Uterus (tissue), 4 donors: ENCODE measurements around the gene INPP5K. TPM values are rescaled to one million over a fixed set of nuclear protein-coding genes. Genes with fewer than 3 reads are reported as not detected.

Source experiments
- DNase-seq, 2 donors: peaks; one replicate each; pipeline ENCODE4 v3.0.0-alpha.2; 2019 to 2020
- H3K27ac ChIP-seq, 2 donors: fragments of 200-600 bp; sonication (generic); 1 replicate in 1 of 2; 2 replicates in 1 of 2; pipeline ENCODE4 v1.5.1; 2016 to 2018
- H3K27me3 ChIP-seq, 2 donors: fragments of 200-600 bp; sonication (generic); one replicate each; pipeline ENCODE4 v1.5.1; 2018 to 2019; ENCODE audit warnings: control low read depth in 1 of 2
- H3K36me3 ChIP-seq, 2 donors: fragments of 200-600 bp; sonication (generic); one replicate each; pipeline ENCODE4 v1.5.1; 2019; ENCODE audit warnings: control low read depth in 1 of 2
- H3K4me1 ChIP-seq, 2 donors: fragments of 200-600 bp; sonication (generic); one replicate each; pipeline ENCODE4 v1.5.1; 2018 to 2019; ENCODE audit warnings: control low read depth in 1 of 2
- H3K4me3 ChIP-seq, 2 donors: fragments of 200-600 bp; sonication (generic); 1 replicate in 1 of 2; 2 replicates in 1 of 2; pipeline ENCODE4 v1.5.1; 2018 to 2019; ENCODE audit warnings: mild to moderate bottlenecking in 1 of 2
- H3K9me3 ChIP-seq, 2 donors: fragments of 200-600 bp; sonication (generic); one replicate each; pipeline ENCODE4 v1.5.1; 2019; ENCODE audit warnings: control low read depth in 1 of 2
- POLR2A ChIP-seq, 2 donors: fragments of 450-650 bp; IDR thresholded peaks; one replicate each; pipeline ENCODE4 v1.6.1; 2016; ENCODE audit warnings: antibody characterized with exemption in 2 of 2, mild to moderate bottlenecking in 1 of 2, moderate library complexity in 1 of 2
- intact Hi-C: fragments of 100-400 bp; cut with DNase I; formaldehyde crosslinking; loops from one replicate; pipeline ENCODE4 v1.15.1; 2023; ENCODE audit warnings: low total_unique reads
- total RNA-seq, 4 donors: library from RNA; depleted of rRNA in 3 of 4; stranded (reverse); fragments of >200 nt in 3 of 4; gene quantifications; one replicate each; pipeline versions ENCODE4 v1.1.0 to v1.2.4, GENCODE V29; 2014 to 2023
- TF ChIP-seq, protein P1 (sequence below), 4 experiments: fragments of 200-600 bp in 2 of 4; fragments of 450-650 bp in 2 of 4; sonication (generic) in 2 of 4; IDR thresholded peaks; one replicate each; pipeline ENCODE4 v1.5.1; 2016 to 2019; ENCODE audit warnings: antibody characterized with exemption in 4 of 4, mild to moderate bottlenecking in 2 of 4, moderate library complexity in 1 of 4
- donor health status: DM: yes; HTN: yes; CAD: no.

Gene INPP5K
- total RNA-seq, 4 donors from 2014 or later = 14.1 to 49.3 (median 31.4) TPM

GRCh38 chr17:1558401-1558800 lies 42.0 kb upstream of the INPP5K start:
- Histone ChIP-seq H3K27me3 (no peaks in the 10 kb centered on the region), H3K9me3 (no peaks in the 10 kb centered on the region), H3K36me3 (no peaks in the 10 kb centered on the region), H3K4me3 (no peak overlapping the region), H3K27ac (no peak overlapping the region), H3K4me1 (peaks cover 0 to 24% of the 10 kb centered on the region in 2 donors)
- DNase-seq = no peak
- intact Hi-C loops = no loop called here
- TF ChIP-seq, protein P1, sequence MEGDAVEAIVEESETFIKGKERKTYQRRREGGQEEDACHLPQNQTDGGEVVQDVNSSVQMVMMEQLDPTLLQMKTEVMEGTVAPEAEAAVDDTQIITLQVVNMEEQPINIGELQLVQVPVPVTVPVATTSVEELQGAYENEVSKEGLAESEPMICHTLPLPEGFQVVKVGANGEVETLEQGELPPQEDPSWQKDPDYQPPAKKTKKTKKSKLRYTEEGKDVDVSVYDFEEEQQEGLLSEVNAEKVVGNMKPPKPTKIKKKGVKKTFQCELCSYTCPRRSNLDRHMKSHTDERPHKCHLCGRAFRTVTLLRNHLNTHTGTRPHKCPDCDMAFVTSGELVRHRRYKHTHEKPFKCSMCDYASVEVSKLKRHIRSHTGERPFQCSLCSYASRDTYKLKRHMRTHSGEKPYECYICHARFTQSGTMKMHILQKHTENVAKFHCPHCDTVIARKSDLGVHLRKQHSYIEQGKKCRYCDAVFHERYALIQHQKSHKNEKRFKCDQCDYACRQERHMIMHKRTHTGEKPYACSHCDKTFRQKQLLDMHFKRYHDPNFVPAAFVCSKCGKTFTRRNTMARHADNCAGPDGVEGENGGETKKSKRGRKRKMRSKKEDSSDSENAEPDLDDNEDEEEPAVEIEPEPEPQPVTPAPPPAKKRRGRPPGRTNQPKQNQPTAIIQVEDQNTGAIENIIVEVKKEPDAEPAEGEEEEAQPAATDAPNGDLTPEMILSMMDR (IDR thresholded peaks at IDR 0.05) = no peak
- TF ChIP-seq POLR2A (IDR thresholded peaks at IDR 0.05) = no peak

- intact Hi-C loops = no loop called here
- Histone ChIP-seq H3K36me3 (no peaks in the 10 kb centered on the region), H3K27me3 (no peaks in the 10 kb centered on the region), H3K9me3 (no peaks in the 10 kb centered on the region), H3K27ac (peak overlapping the region; percentile 39 to 61), H3K4me3 (no peak overlapping the region), H3K4me1 (peaks cover 0 to 20% of the 10 kb centered on the region in 2 donors)
- peak in 1 of 2 donors; percentile 58 for DNase-seq
- TF ChIP-seq POLR2A (IDR thresholded peaks at IDR 0.05) = no peak
- TF ChIP-seq, protein P1 (IDR thresholded peaks at IDR 0.05) = no peak
These were observed 41.1 kb upstream of the INPP5K start for GRCh38 chr17:1557355-1558095.

GRCh38 chr17:1555651-1556471 lies 39.4 kb upstream of the INPP5K start:
- Histone ChIP-seq H3K27ac (peak overlapping the region in 1 of 2 donors; percentile 2), H3K36me3 (no peaks in the 10 kb centered on the region), H3K9me3 (no peaks in the 10 kb centered on the region), H3K4me3 (no peak overlapping the region), H3K27me3 (no peaks in the 10 kb centered on the region), H3K4me1 (peaks cover 0 to 13% of the 10 kb centered on the region in 2 donors)
- TF ChIP-seq, protein P1 (IDR thresholded peaks at IDR 0.05) = no peak
- TF ChIP-seq POLR2A (IDR thresholded peaks at IDR 0.05) = no peak
- DNase-seq = no peak
- intact Hi-C loops = no loop called here

DNA sequence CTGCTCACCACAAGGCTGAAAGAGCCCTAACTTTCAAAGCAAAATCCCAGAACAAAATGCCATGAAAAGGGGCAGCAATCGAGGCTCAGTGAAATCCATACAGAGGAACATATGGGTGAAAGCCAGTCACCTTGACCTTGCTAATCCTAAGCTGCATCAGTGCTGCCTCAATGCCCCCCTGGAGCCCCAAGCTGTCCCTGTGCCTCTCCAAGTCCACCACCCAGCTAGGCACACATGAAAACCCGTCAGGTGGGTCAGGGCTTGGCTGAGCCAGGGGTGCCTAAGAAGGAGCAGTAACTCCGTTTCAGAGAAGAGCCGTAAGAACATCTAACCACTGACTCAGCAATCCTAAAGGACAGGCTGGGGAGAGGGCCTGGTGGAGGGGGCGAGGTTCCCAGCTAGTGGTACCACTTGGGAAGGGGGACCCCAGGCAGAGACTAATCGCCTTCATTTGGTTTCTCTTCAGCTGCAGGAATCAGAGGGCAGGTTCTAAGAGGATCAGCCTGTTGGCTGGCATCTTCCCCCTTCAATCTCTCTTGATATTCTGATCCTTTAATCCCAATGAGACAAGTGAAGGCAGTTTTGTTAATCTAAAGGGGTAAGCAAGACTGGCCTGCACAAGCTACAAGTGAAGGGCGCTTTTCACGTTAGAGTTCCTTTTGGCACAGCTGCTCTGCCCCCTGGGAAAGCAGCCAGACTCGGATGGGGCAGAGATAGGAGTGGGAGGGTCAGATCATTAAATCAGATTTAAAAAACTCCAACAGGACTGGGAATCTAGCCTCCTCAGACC lies 38.5 kb upstream of the INPP5K start:
- Histone ChIP-seq H3K4me3 (no peak overlapping the region), H3K36me3 (no peaks in the 10 kb centered on the region), H3K27ac (peak overlapping the region in 1 of 2 donors; percentile 17), H3K9me3 (no peaks in the 10 kb centered on the region), H3K27me3 (no peaks in the 10 kb centered on the region), H3K4me1 (peaks cover 0 to 8% of the 10 kb centered on the region in 2 donors)
- TF ChIP-seq POLR2A (IDR thresholded peaks at IDR 0.05) = no peak
- TF ChIP-seq, protein P1 (IDR thresholded peaks at IDR 0.05) = no peak
- intact Hi-C loops = no loop called here
- DNase-seq = no peak
